ENCODE data around the gene FYB2.

FYB2 gene

GRCh38 chr1:56686169-56686568 lies 133.0 kb downstream of the FYB2 start:
- no peak for DNase-seq
- Histone ChIP-seq H3K9me3 (no peaks in the 10 kb centered on the region), H3K27me3 (no peaks in the 10 kb centered on the region), H3K4me3 (no peak overlapping the region), H3K36me3 (no peaks in the 10 kb centered on the region), H3K4me1 (no peaks in the 10 kb centered on the region), H3K27ac (no peak overlapping the region)
- TF ChIP-seq, protein P1, sequence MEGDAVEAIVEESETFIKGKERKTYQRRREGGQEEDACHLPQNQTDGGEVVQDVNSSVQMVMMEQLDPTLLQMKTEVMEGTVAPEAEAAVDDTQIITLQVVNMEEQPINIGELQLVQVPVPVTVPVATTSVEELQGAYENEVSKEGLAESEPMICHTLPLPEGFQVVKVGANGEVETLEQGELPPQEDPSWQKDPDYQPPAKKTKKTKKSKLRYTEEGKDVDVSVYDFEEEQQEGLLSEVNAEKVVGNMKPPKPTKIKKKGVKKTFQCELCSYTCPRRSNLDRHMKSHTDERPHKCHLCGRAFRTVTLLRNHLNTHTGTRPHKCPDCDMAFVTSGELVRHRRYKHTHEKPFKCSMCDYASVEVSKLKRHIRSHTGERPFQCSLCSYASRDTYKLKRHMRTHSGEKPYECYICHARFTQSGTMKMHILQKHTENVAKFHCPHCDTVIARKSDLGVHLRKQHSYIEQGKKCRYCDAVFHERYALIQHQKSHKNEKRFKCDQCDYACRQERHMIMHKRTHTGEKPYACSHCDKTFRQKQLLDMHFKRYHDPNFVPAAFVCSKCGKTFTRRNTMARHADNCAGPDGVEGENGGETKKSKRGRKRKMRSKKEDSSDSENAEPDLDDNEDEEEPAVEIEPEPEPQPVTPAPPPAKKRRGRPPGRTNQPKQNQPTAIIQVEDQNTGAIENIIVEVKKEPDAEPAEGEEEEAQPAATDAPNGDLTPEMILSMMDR (IDR thresholded peaks at IDR 0.05): no peak
- intact Hi-C loops (cut with DNase I; ENCODE audit: low total_unique reads): no loop called here

GRCh38 chr1:56683569-56683968 lies 135.6 kb downstream of the FYB2 start:
- TF ChIP-seq, protein P1 (IDR thresholded peaks at IDR 0.05): no peak
- DNase-seq: no peak
- H3K27ac ChIP-seq: no peak overlapping the region
- no peaks in the 10 kb centered on the region for H3K9me3 ChIP-seq
- H3K4me1 ChIP-seq: no peaks in the 10 kb centered on the region
- H3K36me3 ChIP-seq: no peaks in the 10 kb centered on the region
- intact Hi-C loops (cut with DNase I; ENCODE audit: low total_unique reads): no loop called here
- no peak overlapping the region for H3K4me3 ChIP-seq
- no peaks in the 10 kb centered on the region for H3K27me3 ChIP-seq

DNA sequence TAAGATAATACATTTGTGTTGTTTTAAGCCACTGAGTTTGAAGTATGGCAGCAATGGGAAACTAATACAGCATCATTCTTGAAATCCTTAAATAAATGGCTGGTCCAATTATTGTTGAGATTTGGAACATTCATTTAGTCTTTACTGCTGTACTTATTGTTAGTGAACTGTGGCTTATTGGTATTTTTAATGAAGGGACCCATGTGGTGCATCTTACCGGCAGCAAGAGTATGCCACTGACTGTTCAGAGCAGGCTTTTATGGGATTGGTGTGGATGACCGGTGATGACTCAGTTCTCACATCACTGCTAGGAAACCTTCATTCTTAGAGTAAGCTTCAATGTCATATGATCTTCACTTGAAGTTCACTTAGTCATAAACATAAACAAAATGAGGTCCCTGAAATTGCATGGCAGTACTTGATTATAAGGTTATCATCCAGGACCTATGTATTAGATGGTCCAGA lies 142.6 kb downstream of the FYB2 start:
- Histone ChIP-seq H3K27me3 (no peaks in the 10 kb centered on the region), H3K4me3 (no peak overlapping the region), H3K4me1 (no peaks in the 10 kb centered on the region), H3K9me3 (no peaks in the 10 kb centered on the region), H3K36me3 (no peaks in the 10 kb centered on the region), H3K27ac (no peak overlapping the region)
- no peak for DNase-seq
- intact Hi-C loops (cut with DNase I; ENCODE audit: low total_unique reads): no loop called here
- TF ChIP-seq, protein P1 (IDR thresholded peaks at IDR 0.05): no peak

GRCh38 chr1:56675763-56676162 lies 143.4 kb downstream of the FYB2 start:
- Histone ChIP-seq H3K4me3 (no peak overlapping the region), H3K27ac (no peak overlapping the region), H3K4me1 (no peaks in the 10 kb centered on the region), H3K9me3 (no peaks in the 10 kb centered on the region), H3K36me3 (no peaks in the 10 kb centered on the region), H3K27me3 (no peaks in the 10 kb centered on the region)
- TF ChIP-seq, protein P1 (IDR thresholded peaks at IDR 0.05): no peak
- intact Hi-C loops (cut with DNase I; ENCODE audit: low total_unique reads): no loop called here
- DNase-seq: no peak

DNA sequence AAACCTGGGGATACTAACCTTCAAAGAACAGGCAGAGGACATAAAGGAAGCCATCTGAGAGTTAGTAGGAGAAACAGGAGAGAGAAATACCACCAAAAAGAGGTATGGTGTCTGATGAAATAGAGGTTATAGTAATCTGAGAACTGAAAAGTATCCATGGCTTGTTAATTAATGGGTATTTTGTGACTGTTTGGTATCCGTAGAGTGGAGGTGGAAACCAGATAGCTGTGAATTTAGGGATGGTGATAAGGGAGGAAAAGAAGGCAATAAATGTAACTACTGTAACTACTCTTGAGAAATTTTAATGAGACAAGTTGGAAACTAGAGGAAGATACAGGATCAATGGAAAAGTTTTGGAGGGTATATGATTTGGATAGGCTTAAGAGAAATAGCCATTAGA lies 146.6 kb downstream of the FYB2 start:
- TF ChIP-seq, protein P1 (IDR thresholded peaks at IDR 0.05): no peak
- H3K9me3 ChIP-seq: no peaks in the 10 kb centered on the region
- no peak for DNase-seq
- intact Hi-C loops (cut with DNase I; ENCODE audit: low total_unique reads): no loop called here
- H3K27ac ChIP-seq: no peak overlapping the region
- H3K4me3 ChIP-seq: no peak overlapping the region
- no peaks in the 10 kb centered on the region for H3K4me1 ChIP-seq
- H3K36me3 ChIP-seq: no peaks in the 10 kb centered on the region
- no peaks in the 10 kb centered on the region for H3K27me3 ChIP-seq

- Histone ChIP-seq H3K9me3 (no peaks in the 10 kb centered on the region), H3K27ac (no peak overlapping the region), H3K4me1 (no peaks in the 10 kb centered on the region), H3K36me3 (no peaks in the 10 kb centered on the region), H3K27me3 (no peaks in the 10 kb centered on the region), H3K4me3 (no peak overlapping the region)
- DNase-seq: no peak
- intact Hi-C loops (cut with DNase I; ENCODE audit: low total_unique reads): no loop called here
- TF ChIP-seq, protein P1 (IDR thresholded peaks at IDR 0.05): no peak
Observed at GRCh38 chr1:56671542-56671941, 147.7 kb downstream of the FYB2 start.

Measured in tibial artery (tissue), 4 donors.